ENCODE data around the gene RAD9B.
"Not testable (repeated sequence)": the region's sequence is repeated elsewhere in the genome, so short reads cannot be mapped to it uniquely, and the experiment has no call there.

RAD9B gene

GRCh38 chr12:110501752-110502738, at the start of gene RAD9B, which contains the start of gene VPS29:
Gene RAD9B (plus strand): TSS chr12:110502331. CDS start chr12:110502338, 7 bp downstream.
Gene VPS29 (minus strand): TSS chr12:110502111. CDS start chr12:110502051, 60 bp downstream.
- DNase-seq (ENCODE audit: low read depth), result peak; percentile 98

GRCh38 chr12:110453569-110454296, 48.4 kb upstream of the RAD9B start:
- no peak for DNase-seq (ENCODE audit: low read depth)

GRCh38 chr12:110458756-110459155, 43.4 kb upstream of the RAD9B start:
- no peak for DNase-seq (ENCODE audit: low read depth)

- DNase-seq (ENCODE audit: low read depth), result not testable (repeated sequence)
These were observed 40.9 kb upstream of the RAD9B start for GRCh38 chr12:110461189-110461588.

- DNase-seq (ENCODE audit: low read depth), result no peak
These were observed 37.1 kb upstream of the RAD9B start for GRCh38 chr12:110465024-110465423.

- DNase-seq (ENCODE audit: low read depth), result not testable (repeated sequence)
These were observed 36.4 kb upstream of the RAD9B start for GRCh38 chr12:110465765-110466164.

- DNase-seq (ENCODE audit: low read depth), result no peak
These were observed 35.3 kb upstream of the RAD9B start for GRCh38 chr12:110466791-110467190.

GRCh38 chr12:110467847-110468213, 34.3 kb upstream of the RAD9B start:
- no peak for DNase-seq (ENCODE audit: low read depth)

GRCh38 chr12:110468214-110469048, 33.7 kb upstream of the RAD9B start, which contains the start of the genes FAM216A and GPN3:
Gene FAM216A (plus strand): TSS chr12:110468845. CDS start chr12:110468876, 31 bp downstream.
Gene GPN3 (minus strand): TSS chr12:110468257. CDS start chr12:110468203, 54 bp downstream.
- DNase-seq (ENCODE audit: low read depth), result peak; percentile 97

GRCh38 chr12:110475426-110475825, 26.7 kb upstream of the RAD9B start:
- DNase-seq (ENCODE audit: low read depth), result peak; percentile 42

- DNase-seq (ENCODE audit: low read depth), result peak; percentile 18
These were observed 3.0 kb upstream of the RAD9B start for GRCh38 chr12:110498984-110499706.

GRCh38 chr12:110501399-110501751, 756 bp upstream of the RAD9B start:
- peak; percentile 6 for DNase-seq (ENCODE audit: low read depth)

- no peak for DNase-seq (ENCODE audit: low read depth)
These were observed 1.3 kb downstream of the RAD9B start for GRCh38 chr12:110503432-110503831.

- DNase-seq (ENCODE audit: low read depth), result no peak
These were observed 3.2 kb downstream of the RAD9B start for GRCh38 chr12:110505332-110505731.

- DNase-seq (ENCODE audit: low read depth), result no peak
These were observed 6.0 kb downstream of the RAD9B start for GRCh38 chr12:110508071-110508586.

- DNase-seq (ENCODE audit: low read depth), result no peak
These were observed 11.7 kb downstream of the RAD9B start for GRCh38 chr12:110513842-110514241.

- no peak for DNase-seq (ENCODE audit: low read depth)
These were observed 12.2 kb downstream of the RAD9B start for GRCh38 chr12:110514363-110514762.

GRCh38 chr12:110516995-110517394, 14.9 kb downstream of the RAD9B start:
- DNase-seq (ENCODE audit: low read depth), result no peak

GRCh38 chr12:110518014-110518413, 15.9 kb downstream of the RAD9B start:
- DNase-seq (ENCODE audit: low read depth), result not testable (repeated sequence)

GRCh38 chr12:110520876-110521712, 19.0 kb downstream of the RAD9B start:
- DNase-seq (ENCODE audit: low read depth), result not testable (repeated sequence)
